H9 (cell line): ENCODE results near the gene KCNH5. TPM values are rescaled to one million over a fixed set of nuclear protein-coding genes. Genes with fewer than 3 reads are reported as not detected.

Experiments
- DNase-seq: peaks from one replicate; pipeline ENCODE4 v3.0.0-alpha.2; 2017
- H2AFZ ChIP-seq: one replicate; pipeline ENCODE4 v1.6.1; 2013; ENCODE audit warnings: mild to moderate bottlenecking, low read length, control low read depth, moderate library complexity
- H2AK5ac ChIP-seq: 2 replicates; pipeline ENCODE4 v1.6.1; 2013; ENCODE audit warnings: low read length, control low read depth, mixed read lengths; ENCODE audit not compliant: insufficient read length
- H2BK120ac ChIP-seq: one replicate; pipeline ENCODE4 v1.6.1; 2013; ENCODE audit warnings: low read depth, mild to moderate bottlenecking, low read length, control low read depth, inconsistent platforms; ENCODE audit not compliant: poor library complexity, severe bottlenecking
- H2BK12ac ChIP-seq: 2 replicates; pipeline ENCODE4 v1.6.1; 2013; ENCODE audit warnings: low read length, control low read depth, mixed read lengths, low read depth; ENCODE audit not compliant: insufficient read length
- H2BK15ac ChIP-seq: 2 replicates; pipeline ENCODE4 v1.6.1; 2013; ENCODE audit warnings: low read depth, low read length, control low read depth
- H2BK20ac ChIP-seq: one replicate; pipeline ENCODE4 v1.6.1; 2013; ENCODE audit warnings: low read depth, mild to moderate bottlenecking, low read length, control low read depth, inconsistent platforms; ENCODE audit not compliant: poor library complexity, severe bottlenecking
- H2BK5ac ChIP-seq: 2 replicates; pipeline ENCODE4 v1.6.1; 2013; ENCODE audit warnings: low read length, control low read depth, mixed read lengths; ENCODE audit not compliant: insufficient read length
- H3K14ac ChIP-seq: 2 replicates; pipeline ENCODE4 v1.6.1; 2013; ENCODE audit warnings: low read length, control low read depth; ENCODE audit not compliant: insufficient read depth
- H3K18ac ChIP-seq: 2 replicates; pipeline ENCODE4 v1.6.1; 2013; ENCODE audit warnings: low read depth, mild to moderate bottlenecking, mixed read lengths, low read length, control low read depth; ENCODE audit not compliant: insufficient read length
- H3K23ac ChIP-seq: 2 replicates; pipeline ENCODE4 v1.6.1; 2013; ENCODE audit warnings: low read length, control low read depth, mixed read lengths, low read depth; ENCODE audit not compliant: insufficient read length
- H3K23me2 ChIP-seq: 2 replicates; pipeline ENCODE4 v1.6.1; 2013; ENCODE audit warnings: low read depth, mild to moderate bottlenecking, mixed read lengths, low read length, control low read depth; ENCODE audit not compliant: insufficient read length, poor library complexity, severe bottlenecking
- H3K27ac ChIP-seq: 2 replicates; pipeline ENCODE4 v1.5.1; 2013; ENCODE audit warnings: low read length, control low read depth, mixed read lengths, low read depth; ENCODE audit not compliant: insufficient read length
- H3K27me3 ChIP-seq: 2 replicates; pipeline ENCODE4 v1.6.1; 2013; ENCODE audit warnings: low read length, control low read depth, inconsistent platforms; ENCODE audit not compliant: insufficient read depth
- H3K4ac ChIP-seq: 2 replicates; pipeline ENCODE4 v1.6.1; 2013; ENCODE audit warnings: low read depth, mild to moderate bottlenecking, control low read depth, inconsistent platforms, low read length, moderate library complexity
- H3K4me1 ChIP-seq: 2 replicates; pipeline ENCODE4 v1.6.1; 2013; ENCODE audit warnings: low read length, control low read depth, inconsistent platforms; ENCODE audit not compliant: insufficient read depth
- H3K4me2 ChIP-seq: 2 replicates; pipeline ENCODE4 v1.6.1; 2013; ENCODE audit warnings: low read length, control low read depth, mixed read lengths; ENCODE audit not compliant: insufficient read length, insufficient read depth
- H3K56ac ChIP-seq: 2 replicates; pipeline ENCODE4 v1.6.1; 2013; ENCODE audit warnings: low read depth, mild to moderate bottlenecking, mixed read lengths, low read length, control low read depth; ENCODE audit not compliant: insufficient read length
- H3K79me1 ChIP-seq: 2 replicates; pipeline ENCODE4 v1.6.1; 2013; ENCODE audit warnings: low read depth, mild to moderate bottlenecking, moderate library complexity, low read length, control low read depth, inconsistent platforms; ENCODE audit not compliant: insufficient read depth, poor library complexity, severe bottlenecking
- H3K79me2 ChIP-seq: 2 replicates; pipeline ENCODE4 v1.6.1; 2013; ENCODE audit warnings: low read length, control low read depth, inconsistent platforms; ENCODE audit not compliant: insufficient read depth
- H3K9ac ChIP-seq: 2 replicates; pipeline ENCODE4 v1.6.1; 2013; ENCODE audit warnings: low read length, control low read depth, mixed read lengths; ENCODE audit not compliant: insufficient read length; ENCODE audit errors: extremely low read depth
- H3K9me3 ChIP-seq: one replicate; pipeline ENCODE4 v1.6.1; 2013; ENCODE audit warnings: low read depth, low read length, inconsistent platforms; ENCODE audit not compliant: control insufficient read depth
- H3T11ph ChIP-seq: one replicate; pipeline ENCODE4 v1.6.1; 2013; ENCODE audit warnings: mild to moderate bottlenecking, low read length, control low read depth, inconsistent platforms
- H4K20me1 ChIP-seq: one replicate; pipeline ENCODE4 v1.6.1; 2013; ENCODE audit not compliant: control insufficient read depth, insufficient read length, insufficient read depth
- H4K5ac ChIP-seq: 2 replicates; pipeline ENCODE4 v1.6.1; 2013; ENCODE audit warnings: low read depth, mild to moderate bottlenecking, mixed read lengths, low read length, control low read depth; ENCODE audit not compliant: insufficient read length
- H4K8ac ChIP-seq: replicated peaks from 2 replicates; pipeline ENCODE4 v1.6.1; 2013; ENCODE audit warnings: low read length, control low read depth, mixed read lengths, low read depth; ENCODE audit not compliant: insufficient read length
- H4K91ac ChIP-seq: 2 replicates; pipeline ENCODE4 v1.6.1; 2013; ENCODE audit warnings: low read depth, mild to moderate bottlenecking, moderate library complexity, mixed read lengths, low read length, control low read depth; ENCODE audit not compliant: insufficient read length
- H3K27ac Mint-ChIP-seq, 3 experiments: 2 replicates in 2 of 3; 3 replicates in 1 of 3; pipeline ENCODE4 v1.8.0; 2020 to 2021; ENCODE audit warnings: mixed read lengths in 3 of 3, mild to moderate bottlenecking in 1 of 3, moderate library complexity in 1 of 3
- H3K27me3 Mint-ChIP-seq: 2 replicates; pipeline ENCODE4 v1.8.0; 2021; ENCODE audit warnings: low read depth, mild to moderate bottlenecking, moderate library complexity, mixed read lengths
- H3K36me3 Mint-ChIP-seq, 3 experiments: 2 replicates in 2 of 3; 3 replicates in 1 of 3; pipeline ENCODE4 v1.8.0; 2020 to 2021; ENCODE audit warnings: low read depth in 3 of 3, mixed read lengths in 3 of 3; ENCODE audit not compliant: insufficient read depth in 1 of 3
- H3K4me1 Mint-ChIP-seq, 2 experiments: 2 replicates each; pipeline ENCODE4 v1.8.0; 2020; ENCODE audit warnings: mixed read lengths in 2 of 2
- H3K4me3 Mint-ChIP-seq, 2 experiments: 2 replicates in 1 of 2; 3 replicates in 1 of 2; pipeline ENCODE4 v1.8.0; 2020 to 2021; ENCODE audit warnings: mild to moderate bottlenecking in 2 of 2, mixed read lengths in 2 of 2, moderate library complexity in 1 of 2
- H3K9me3 Mint-ChIP-seq, 2 experiments: 2 replicates in 1 of 2; 3 replicates in 1 of 2; pipeline ENCODE4 v1.8.0; 2020; ENCODE audit warnings: mild to moderate bottlenecking in 2 of 2, mixed read lengths in 2 of 2, moderate library complexity in 1 of 2
- WGBS: extraction: QIAGEN DNeasy Blood & Tissue Kit; methylation state at CpG from one replicate; pipeline ENCODE4 v1.1.7; 2013; ENCODE audit warnings: missing lambda C conversion rate, low lambda C conversion rate, mixed read lengths; ENCODE audit not compliant: insufficient read length; ENCODE audit errors: extremely low coverage; 5-methylcytosine and 5-hydroxymethylcytosine counted together
- total RNA-seq: library from RNA; stranded (reverse); gene quantifications from 2 replicates; pipeline ENCODE4 v1.2.1, GENCODE V29; 2021
- TF ChIP-seq, protein P1 (sequence below): fragments of 200-600 bp; sonication (generic); conservative IDR thresholded peaks from 3 replicates; pipeline ENCODE4 v1.8.0; 2021; ENCODE audit warnings: antibody characterized with exemption, mild to moderate bottlenecking

The KCNH5 gene
- total RNA-seq, 1 experiment from 2014 or later: 0.42 TPM

DNA sequence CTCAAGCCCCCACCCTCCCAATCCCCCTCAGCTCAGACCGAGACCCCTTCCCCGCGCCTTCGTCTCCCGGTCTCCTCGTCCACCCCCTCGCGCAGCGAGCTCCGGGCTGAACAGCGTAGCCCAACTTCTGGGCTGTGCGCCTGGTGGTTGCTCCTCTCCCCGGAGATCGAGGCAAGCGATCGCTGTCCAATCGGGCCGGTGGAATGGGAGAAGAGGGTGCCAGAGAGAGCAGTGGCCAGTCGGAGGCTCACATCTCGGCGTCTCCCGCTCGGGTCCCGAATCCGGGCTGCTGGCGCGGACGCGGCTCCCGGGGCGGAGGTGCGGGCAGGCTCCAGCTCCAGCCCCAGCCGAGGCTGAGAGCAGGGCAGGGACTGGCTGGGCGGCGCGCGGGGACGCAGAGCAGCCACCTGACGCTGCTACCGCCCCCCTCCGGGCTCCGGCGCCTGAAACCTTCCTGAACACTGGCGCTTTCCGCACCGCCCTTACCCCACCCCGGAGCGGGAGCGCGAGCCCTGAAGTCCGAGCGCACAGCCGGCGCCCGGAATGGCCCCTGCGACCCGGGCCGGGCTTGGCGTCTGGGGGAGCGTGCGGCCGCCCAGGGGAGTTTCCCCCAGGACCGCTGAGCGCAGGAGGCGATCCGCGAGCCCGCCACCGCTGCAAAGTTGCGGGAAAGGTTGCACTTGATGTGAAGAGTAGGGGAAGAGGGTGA lies 508 bp upstream of the KCNH5 start:
- DNase-seq: peak; percentile 92
- H3K27me3 Mint-ChIP-seq: peaks cover 39% of the 10 kb centered on the region
- H3K27me3 ChIP-seq: peaks cover 17% of the 10 kb centered on the region; the same call in 1 of the 2 replicates
- H4K5ac ChIP-seq: no peak overlapping the region
- H2BK12ac ChIP-seq: no peak overlapping the region
- WGBS: no CpG with 5 or more reads among the region's 70 CpGs
- H2BK20ac ChIP-seq: no peak overlapping the region
- no peak overlapping the region for H3K4ac ChIP-seq
- H3K18ac ChIP-seq: no peak overlapping the region
- no peaks in the 10 kb centered on the region for H3K79me1 ChIP-seq
- H3K36me3 Mint-ChIP-seq: no peaks in the 10 kb centered on the region; a peak in 2 of 7 replicates
- no peaks in the 10 kb centered on the region for H3K79me2 ChIP-seq
- H3K9me3 Mint-ChIP-seq: no peaks in the 10 kb centered on the region; a peak in 2 of 5 replicates
- no peak overlapping the region for H3K23ac ChIP-seq
- no peak overlapping the region for H2BK120ac ChIP-seq
- TF ChIP-seq, protein P1, sequence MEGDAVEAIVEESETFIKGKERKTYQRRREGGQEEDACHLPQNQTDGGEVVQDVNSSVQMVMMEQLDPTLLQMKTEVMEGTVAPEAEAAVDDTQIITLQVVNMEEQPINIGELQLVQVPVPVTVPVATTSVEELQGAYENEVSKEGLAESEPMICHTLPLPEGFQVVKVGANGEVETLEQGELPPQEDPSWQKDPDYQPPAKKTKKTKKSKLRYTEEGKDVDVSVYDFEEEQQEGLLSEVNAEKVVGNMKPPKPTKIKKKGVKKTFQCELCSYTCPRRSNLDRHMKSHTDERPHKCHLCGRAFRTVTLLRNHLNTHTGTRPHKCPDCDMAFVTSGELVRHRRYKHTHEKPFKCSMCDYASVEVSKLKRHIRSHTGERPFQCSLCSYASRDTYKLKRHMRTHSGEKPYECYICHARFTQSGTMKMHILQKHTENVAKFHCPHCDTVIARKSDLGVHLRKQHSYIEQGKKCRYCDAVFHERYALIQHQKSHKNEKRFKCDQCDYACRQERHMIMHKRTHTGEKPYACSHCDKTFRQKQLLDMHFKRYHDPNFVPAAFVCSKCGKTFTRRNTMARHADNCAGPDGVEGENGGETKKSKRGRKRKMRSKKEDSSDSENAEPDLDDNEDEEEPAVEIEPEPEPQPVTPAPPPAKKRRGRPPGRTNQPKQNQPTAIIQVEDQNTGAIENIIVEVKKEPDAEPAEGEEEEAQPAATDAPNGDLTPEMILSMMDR: peak; percentile 34
- peak overlapping the region; percentile 5 for H3K9ac ChIP-seq
- no peak overlapping the region for H3K27ac ChIP-seq
- no peak overlapping the region; the same call in 1 of the 2 replicates for H3K14ac ChIP-seq
- H3T11ph ChIP-seq: no peak overlapping the region
- peaks cover 25 to 29% of the 10 kb centered on the region in 2 experiments for H3K4me1 Mint-ChIP-seq
- H2BK5ac ChIP-seq: no peak overlapping the region
- H3K4me2 ChIP-seq: peak overlapping the region; percentile 74
- no peaks in the 10 kb centered on the region for H3K4me1 ChIP-seq
- H3K9me3 ChIP-seq: no peaks in the 10 kb centered on the region
- H2AK5ac ChIP-seq: no peak overlapping the region
- H3K27ac Mint-ChIP-seq: peak overlapping the region in 1 of 3 experiments; percentile 88; a peak in 2 of 7 replicates
- H2BK15ac ChIP-seq: no peak overlapping the region
- no peaks in the 10 kb centered on the region for H4K20me1 ChIP-seq
- H2AFZ ChIP-seq: no peak overlapping the region
- peaks cover 21% of the 10 kb centered on the region for H3K23me2 ChIP-seq
- H3K56ac ChIP-seq: no peak overlapping the region
- H4K91ac ChIP-seq: no peak overlapping the region
- no peak overlapping the region for H4K8ac ChIP-seq
- peak overlapping the region; percentile 70 to 92 for H3K4me3 Mint-ChIP-seq
